Bone marrow (tissue), 2 donors: ENCODE data around the gene TSPAN32.
"Not testable (repeated sequence)": the region's sequence is repeated elsewhere in the genome, so short reads cannot be mapped to it uniquely, and the experiment has no call there.

ENCODE experiments used
- DNase-seq, 2 donors: peaks; one replicate each; lab custom pipeline; 2025; lab: John Stamatoyannopoulos, UW

The TSPAN32 gene

DNA sequence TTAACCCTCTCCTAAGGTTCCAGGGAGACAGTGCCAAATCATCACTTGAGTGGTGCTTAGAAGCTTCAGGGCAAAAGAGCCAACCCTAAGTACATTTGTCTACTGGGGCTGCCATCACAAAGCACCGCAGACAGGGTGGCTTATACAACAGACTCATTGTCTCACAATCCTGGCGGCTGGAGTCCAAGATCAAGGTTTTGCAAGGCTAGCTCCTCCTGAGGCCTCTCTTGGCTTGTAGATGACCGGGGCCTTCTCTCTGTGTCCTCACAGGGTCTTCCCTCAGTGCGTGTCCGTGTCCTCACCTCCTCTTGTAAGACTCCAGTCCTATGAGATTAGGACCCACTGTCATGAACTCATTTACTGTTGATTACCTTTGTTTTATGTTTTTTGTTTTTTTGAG, 41.2 kb downstream of the TSPAN32 start:
- no peak for DNase-seq

DNA sequence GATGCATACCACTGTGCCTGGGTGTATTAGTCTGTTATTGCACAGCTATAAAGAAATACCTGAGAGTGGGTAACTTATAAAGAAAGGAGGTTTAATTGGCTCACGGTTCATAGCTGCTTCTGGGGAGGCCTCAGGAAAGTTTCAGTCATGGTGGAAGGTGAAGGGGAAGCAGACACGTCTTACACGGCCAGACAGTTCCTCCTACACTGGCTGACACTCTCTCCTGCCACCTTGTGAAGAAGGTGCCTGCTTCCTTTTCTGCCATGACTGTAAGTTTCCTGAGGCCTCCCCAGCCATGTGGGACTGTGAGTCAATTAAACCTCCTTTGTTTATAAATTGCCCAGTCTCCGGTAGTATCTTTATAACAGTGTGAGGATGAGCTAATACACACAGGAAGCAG, 41.7 kb downstream of the TSPAN32 start:
- DNase-seq: no peak

GRCh38 chr11:2345050-2345449, 43.2 kb downstream of the TSPAN32 start:
- DNase-seq: no peak

GRCh38 chr11:2346014-2346413, 44.2 kb downstream of the TSPAN32 start:
- DNase-seq: no peak

DNA sequence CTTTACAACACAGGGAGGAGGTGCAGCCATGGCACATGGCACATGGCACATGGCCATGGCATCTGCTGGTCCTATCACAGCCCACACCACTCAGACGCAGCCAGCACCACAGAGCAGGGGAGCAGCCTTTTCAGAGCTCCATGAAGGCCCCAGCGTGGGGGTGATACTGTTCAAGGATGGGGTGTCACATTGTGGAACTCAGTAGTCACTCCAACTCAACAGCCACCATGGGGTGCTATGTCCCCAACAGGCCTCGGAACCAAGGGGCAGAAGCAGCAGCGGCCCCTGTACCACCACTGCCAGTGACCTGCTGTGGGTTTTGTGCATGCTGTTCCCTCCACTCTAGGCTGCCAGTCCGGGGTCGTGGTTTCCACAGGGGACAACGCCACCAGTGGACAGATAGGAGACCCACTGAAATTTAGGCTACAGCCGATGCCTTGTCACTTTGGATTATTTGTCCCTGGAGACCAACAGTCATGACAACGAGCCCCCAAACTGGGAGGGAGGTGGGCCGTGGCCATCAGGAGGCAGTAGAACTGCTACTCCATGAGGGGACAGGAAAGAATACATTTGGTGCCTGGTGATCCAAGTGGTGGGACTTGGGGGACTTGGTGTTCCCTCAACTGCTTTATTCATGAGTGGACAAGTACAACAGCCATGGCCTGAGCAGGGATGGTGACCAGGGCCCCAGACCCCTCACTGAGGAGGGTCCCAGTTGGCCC, 44.9 kb downstream of the TSPAN32 start:
- DNase-seq: no peak

DNA sequence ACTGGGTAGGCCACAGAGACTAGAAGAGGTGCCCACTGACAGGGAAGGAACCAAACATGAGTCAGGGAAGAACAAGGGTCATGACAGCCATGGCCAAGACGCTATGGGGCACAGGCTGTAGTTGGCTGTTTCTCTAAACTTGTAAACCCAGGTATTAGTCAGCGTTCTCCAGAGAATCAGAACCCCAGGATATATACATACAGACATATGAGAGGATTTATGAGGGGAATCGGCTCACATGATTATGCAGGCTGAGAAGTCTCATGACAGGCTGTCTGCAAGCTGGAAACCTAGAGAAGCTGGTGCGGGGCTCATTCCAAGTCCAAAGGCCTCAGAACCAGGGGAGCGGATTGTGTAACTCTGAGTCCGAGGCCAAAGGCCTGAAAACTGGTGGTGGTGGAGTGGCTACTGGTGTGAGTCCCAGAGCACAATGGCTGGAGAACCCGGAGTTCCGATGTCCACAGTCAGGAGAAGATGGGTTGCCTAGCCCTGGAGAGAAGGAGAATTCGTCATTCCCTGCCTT, 45.6 kb downstream of the TSPAN32 start:
- no peak for DNase-seq

DNA sequence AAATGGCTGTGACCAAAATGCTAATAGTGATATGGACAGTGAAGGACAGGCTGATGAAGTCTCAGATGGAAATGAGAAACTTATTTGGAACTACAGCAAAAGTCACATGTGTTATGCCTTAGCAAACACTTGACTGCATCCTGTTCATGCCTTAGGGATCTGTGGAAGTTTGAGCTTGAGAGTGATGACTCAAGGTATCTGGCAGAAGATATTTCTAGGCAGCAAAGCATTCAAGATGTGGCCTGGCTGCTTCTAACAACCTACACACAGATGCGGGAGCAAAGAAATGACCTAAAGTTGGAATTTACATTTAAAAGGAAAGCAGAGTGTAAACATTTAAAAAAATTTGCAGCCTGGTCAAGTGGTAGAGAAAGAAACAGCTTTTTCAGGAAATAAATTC, 47.2 kb downstream of the TSPAN32 start:
- DNase-seq: no peak

GRCh38 chr11:2351701-2352100, 49.9 kb downstream of the TSPAN32 start:
- no peak for DNase-seq

DNA sequence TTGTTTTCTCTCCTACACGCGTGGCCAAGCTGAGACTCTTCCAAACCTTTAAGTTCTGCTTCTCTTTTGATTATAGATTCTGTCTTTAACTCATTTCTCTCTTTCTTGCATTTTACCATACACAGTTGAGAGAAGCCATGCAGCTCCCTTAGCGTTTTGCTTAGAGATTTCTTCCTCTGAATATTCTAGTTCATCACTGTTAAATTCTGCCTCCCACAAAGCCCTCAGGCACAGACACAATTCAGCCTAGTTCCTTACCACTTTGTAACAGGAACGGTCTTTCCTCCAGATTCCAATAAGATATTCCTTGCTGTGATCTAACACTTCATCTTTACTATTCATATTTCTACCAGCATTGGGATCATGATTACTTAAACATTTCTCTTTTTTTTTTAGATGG, 50.6 kb downstream of the TSPAN32 start:
- DNase-seq: no peak

GRCh38 chr11:2355000-2355644, 53.3 kb downstream of the TSPAN32 start:
- no peak for DNase-seq

DNA sequence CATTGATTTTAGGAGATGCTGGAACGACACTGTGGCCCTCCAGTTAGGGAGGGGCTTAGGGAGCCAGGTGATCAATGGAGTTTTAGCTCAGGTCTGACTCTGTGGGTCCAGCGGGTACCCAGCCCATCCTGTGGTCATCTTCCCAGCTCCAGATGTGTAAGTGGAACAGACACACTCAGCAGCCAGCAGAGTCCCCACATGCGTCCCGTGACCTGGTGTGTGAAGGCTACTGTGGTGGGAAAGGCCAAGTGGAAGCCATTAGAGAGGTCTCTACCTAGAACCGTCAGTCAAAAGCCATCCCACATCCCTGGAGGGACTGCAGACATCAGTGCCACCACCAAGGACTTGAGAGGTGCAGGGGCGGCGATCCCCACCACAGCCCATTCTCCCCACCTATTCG, 55.4 kb downstream of the TSPAN32 start:
- no peak for DNase-seq

- not testable (repeated sequence) for DNase-seq
These were observed 55.8 kb downstream of the TSPAN32 start for GRCh38 chr11:2357651-2358050.

- no peak for DNase-seq
These were observed 57.1 kb downstream of the TSPAN32 start for GRCh38 chr11:2358754-2359442.

GRCh38 chr11:2359557-2359956, 57.7 kb downstream of the TSPAN32 start:
- no peak for DNase-seq

DNA sequence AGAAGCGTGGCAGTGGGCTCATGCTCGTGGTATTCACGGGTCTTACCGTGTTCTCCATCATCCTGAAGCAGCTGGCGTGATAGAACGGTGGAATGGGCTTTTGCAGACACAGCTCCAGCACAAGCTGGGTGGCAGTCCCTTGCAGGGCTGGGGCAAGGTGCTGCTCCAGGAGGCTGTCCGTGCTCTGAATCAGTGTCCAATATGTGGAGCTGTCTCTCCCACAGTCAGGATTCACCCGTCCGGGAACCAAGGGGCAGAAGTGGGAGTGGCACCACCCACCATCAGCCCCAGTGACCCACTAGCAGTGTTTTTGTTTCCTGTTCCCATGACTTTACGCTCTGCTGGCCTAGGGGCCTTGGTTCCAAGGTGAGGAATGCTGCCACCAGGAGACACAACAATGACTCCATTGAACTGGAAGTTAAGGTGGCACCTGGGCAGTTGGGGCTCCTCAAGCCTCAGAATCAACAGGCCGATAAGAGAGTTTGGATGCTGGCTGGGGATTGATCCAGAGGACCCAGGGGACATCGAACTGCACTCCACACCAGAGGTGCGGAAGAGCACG, 58.3 kb downstream of the TSPAN32 start:
- no peak for DNase-seq

GRCh38 chr11:2361565-2361964, 59.8 kb downstream of the TSPAN32 start:
- no peak for DNase-seq

DNA sequence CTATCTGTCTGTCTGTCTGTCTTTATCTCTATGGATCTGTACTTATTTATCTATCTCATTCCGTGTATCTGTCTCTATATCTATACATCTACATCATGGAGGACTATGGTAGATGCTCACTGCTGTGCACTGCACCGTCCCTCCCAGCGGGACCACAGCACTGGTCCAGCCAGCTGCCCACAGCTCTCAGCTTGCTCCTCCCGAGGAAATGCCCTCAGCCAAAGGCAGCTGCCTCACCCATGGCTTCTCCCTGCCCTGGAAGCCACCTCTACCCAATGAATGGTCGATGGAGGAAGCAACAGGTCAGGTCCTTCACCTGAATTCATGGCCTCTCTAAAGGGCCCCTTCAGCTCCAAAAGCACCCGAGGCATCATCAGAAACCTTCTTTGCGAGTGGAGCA, 60.6 kb downstream of the TSPAN32 start:
- DNase-seq: no peak

DNA sequence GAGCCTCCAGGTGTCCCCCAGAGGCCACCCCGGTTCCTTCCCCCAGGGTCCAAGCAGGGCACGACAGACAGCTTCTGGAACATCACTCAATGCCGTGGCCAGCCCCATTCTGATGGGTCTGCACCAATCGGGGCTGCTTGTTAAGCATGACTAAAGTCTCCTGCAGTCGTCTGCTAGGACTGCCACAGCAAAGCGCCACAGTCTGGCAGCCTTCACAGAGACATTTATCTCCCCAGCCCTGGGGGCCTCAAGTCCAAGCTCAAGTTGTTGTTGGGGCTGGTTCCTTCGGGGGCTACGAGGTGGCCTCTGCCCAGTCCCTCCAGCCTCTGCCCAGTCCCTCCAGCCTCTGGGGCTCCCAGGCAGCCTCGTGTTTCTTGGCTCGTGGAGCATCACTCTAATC, 61.3 kb downstream of the TSPAN32 start:
- no peak for DNase-seq

- no peak for DNase-seq
These were observed 62.0 kb downstream of the TSPAN32 start for GRCh38 chr11:2363577-2364370.

DNA sequence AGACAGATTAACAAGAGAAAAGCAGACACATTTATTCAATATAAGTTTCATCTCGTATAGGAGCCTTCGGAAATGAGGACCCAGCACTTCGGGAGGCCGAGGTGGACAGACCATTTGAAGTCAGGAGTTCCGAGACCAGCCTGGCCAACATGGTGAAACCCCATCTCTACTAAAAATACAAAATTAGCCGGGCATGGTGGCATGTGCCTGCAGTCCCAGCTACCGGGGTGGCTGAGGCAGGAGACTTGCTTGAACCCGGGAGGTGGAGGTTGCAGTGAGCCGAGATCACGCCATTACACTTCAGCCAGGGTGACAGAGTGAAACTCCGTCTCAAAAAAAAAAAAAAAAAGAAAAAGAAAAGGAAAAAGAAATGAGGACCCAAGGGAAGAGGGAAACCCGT, 62.6 kb downstream of the TSPAN32 start:
- DNase-seq: not testable (repeated sequence)

GRCh38 chr11:2365571-2366210, 63.9 kb downstream of the TSPAN32 start:
- no peak for DNase-seq
